ENCODE data around the gene ARHGEF28. TPM values are rescaled to one million over a fixed set of nuclear protein-coding genes. Genes with fewer than 3 reads are reported as not detected.

The ARHGEF28 gene
- total RNA-seq, 2 experiments from 2014 or later = not detected

DNA sequence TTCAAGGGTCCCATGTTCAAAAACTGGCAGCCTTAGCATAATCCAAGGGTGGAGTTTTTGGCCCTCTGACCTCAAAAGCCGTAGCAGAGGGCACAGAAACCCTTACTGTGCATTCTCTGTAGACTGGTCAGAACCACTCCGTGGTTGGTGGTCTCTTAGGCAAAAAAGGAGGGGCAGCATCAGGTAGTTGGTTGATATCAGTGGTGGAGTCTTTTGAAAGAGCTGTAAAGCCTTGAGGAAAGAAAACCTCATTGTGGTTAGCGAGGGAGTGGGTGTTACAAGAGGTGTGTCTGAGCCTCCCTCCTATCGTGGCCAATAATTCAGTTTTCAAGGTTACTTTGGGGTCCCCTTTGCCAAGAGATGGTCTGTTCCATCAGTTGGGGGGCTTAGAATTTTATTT is 40.9 kb downstream of the ARHGEF28 start:
- CTCF ChIA-PET (ENCODE audit: unreplicated experiment) = no interaction called here
- no peak overlapping the region for H2AFZ ChIP-seq (ENCODE audit: low read length)
- H3K79me2 ChIP-seq (ENCODE audit: insufficient read depth, low read depth, low read length) = no peaks in the 10 kb centered on the region
- no peaks in the 10 kb centered on the region for H3K4me1 ChIP-seq (ENCODE audit: insufficient read depth, low read length, poor library complexity, severe bottlenecking)
- H3K27ac ChIP-seq (ENCODE audit: low read depth, low read length, poor library complexity, severe bottlenecking) = no peak overlapping the region
- no peaks in the 10 kb centered on the region for H3K9me3 ChIP-seq (ENCODE audit: low read length)
- POLR2A ChIA-PET = no interaction called here
- H3K4me2 ChIP-seq (ENCODE audit: low read length) = no peak overlapping the region
- DNase-seq (ENCODE audit: low spot score) = no peak
- H4K20me1 ChIP-seq (ENCODE audit: insufficient read depth, low read length) = no peaks in the 10 kb centered on the region
- no peak for TF ChIP-seq EZH2phosphoT487 (IDR thresholded peaks at IDR 0.05; ENCODE audit: borderline replicate concordance, low read depth, low read length)
- TF ChIP-seq, protein P1, sequence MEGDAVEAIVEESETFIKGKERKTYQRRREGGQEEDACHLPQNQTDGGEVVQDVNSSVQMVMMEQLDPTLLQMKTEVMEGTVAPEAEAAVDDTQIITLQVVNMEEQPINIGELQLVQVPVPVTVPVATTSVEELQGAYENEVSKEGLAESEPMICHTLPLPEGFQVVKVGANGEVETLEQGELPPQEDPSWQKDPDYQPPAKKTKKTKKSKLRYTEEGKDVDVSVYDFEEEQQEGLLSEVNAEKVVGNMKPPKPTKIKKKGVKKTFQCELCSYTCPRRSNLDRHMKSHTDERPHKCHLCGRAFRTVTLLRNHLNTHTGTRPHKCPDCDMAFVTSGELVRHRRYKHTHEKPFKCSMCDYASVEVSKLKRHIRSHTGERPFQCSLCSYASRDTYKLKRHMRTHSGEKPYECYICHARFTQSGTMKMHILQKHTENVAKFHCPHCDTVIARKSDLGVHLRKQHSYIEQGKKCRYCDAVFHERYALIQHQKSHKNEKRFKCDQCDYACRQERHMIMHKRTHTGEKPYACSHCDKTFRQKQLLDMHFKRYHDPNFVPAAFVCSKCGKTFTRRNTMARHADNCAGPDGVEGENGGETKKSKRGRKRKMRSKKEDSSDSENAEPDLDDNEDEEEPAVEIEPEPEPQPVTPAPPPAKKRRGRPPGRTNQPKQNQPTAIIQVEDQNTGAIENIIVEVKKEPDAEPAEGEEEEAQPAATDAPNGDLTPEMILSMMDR (conservative IDR thresholded peaks at IDR 0.05; ENCODE audit: low read length) = no peak
- no peaks in the 10 kb centered on the region for H3K9me2 ChIP-seq (ENCODE audit: insufficient read depth, low read length)
- intact Hi-C loops (cut with micrococcal nuclease; ENCODE audit: unreplicated experiment) = no loop called here
- BruUV-seq (replicated peaks) = no TSS peak
- no peaks in the 10 kb centered on the region for H3K36me3 ChIP-seq (ENCODE audit: insufficient read depth, low read length)
- H3K4me3 ChIP-seq (ENCODE audit: low read depth, low read length, poor library complexity, severe bottlenecking) = no peak overlapping the region

DNA sequence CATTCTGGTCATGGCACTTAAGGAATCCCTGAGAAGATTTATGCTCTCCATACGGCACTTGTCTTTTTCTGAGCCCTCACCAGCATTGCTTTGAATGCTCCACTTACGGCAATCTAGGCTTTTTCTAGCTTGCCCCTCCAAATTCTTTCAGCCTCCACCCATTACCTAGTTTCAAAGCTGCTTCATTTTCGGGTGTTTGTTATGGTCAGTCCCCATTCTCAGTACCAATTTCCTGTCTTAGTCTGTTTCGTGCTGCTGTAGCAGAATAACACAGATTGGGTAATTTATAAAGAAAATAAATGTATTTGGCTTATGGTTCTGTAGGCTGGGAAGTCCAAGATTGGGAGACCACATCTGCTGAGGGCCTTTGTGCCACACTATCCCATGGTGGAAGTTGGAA is 42.0 kb downstream of the ARHGEF28 start:
- H3K4me2 ChIP-seq (ENCODE audit: low read length) = no peak overlapping the region
- H3K27ac ChIP-seq (ENCODE audit: low read depth, low read length, poor library complexity, severe bottlenecking) = no peak overlapping the region
- no peaks in the 10 kb centered on the region for H4K20me1 ChIP-seq (ENCODE audit: insufficient read depth, low read length)
- no peaks in the 10 kb centered on the region for H3K9me2 ChIP-seq (ENCODE audit: insufficient read depth, low read length)
- H3K36me3 ChIP-seq (ENCODE audit: insufficient read depth, low read length) = no peaks in the 10 kb centered on the region
- H3K9me3 ChIP-seq (ENCODE audit: low read length) = no peaks in the 10 kb centered on the region
- POLR2A ChIA-PET = no interaction called here
- no peak overlapping the region for H2AFZ ChIP-seq (ENCODE audit: low read length)
- no peaks in the 10 kb centered on the region for H3K79me2 ChIP-seq (ENCODE audit: insufficient read depth, low read depth, low read length)
- DNase-seq (ENCODE audit: low spot score) = no peak
- TF ChIP-seq, protein P1 (conservative IDR thresholded peaks at IDR 0.05; ENCODE audit: low read length) = no peak
- TF ChIP-seq EZH2phosphoT487 (IDR thresholded peaks at IDR 0.05; ENCODE audit: borderline replicate concordance, low read depth, low read length) = no peak
- no peaks in the 10 kb centered on the region for H3K4me1 ChIP-seq (ENCODE audit: insufficient read depth, low read length, poor library complexity, severe bottlenecking)
- no TSS peak for BruUV-seq (replicated peaks)
- H3K4me3 ChIP-seq (ENCODE audit: low read depth, low read length, poor library complexity, severe bottlenecking) = no peak overlapping the region
- CTCF ChIA-PET (ENCODE audit: unreplicated experiment) = no interaction called here
- intact Hi-C loops (cut with micrococcal nuclease; ENCODE audit: unreplicated experiment) = no loop called here

DNA sequence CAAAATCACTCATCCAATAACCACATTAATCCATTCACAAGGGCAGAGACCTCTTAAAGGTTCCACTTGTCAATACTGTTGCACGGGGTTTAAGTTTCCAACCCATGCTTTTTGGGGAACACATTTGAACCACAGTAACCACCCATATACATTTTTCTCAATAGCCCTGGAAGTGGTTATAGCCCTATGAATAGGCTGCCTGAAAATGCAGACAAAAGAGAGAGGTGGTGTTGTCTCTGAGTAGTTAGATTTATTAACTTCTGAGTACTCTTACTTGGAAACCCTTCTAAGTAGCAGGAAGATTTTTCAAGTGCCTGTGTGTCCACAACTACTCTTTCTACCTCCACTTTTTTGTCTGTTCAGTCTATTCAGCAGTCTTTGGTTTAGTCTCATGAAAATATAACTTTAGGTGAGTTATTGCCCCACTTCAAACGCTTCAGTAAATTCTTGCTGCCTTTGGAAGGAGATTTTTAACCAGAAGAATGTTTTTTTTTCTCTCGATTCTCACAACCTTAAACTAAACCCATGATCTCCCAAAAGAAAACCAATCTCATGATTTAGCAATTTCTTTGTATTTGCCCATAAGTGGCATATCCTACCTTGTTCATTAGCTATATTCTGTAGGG is 42.6 kb downstream of the ARHGEF28 start:
- no peak for DNase-seq (ENCODE audit: low spot score)
- CTCF ChIA-PET (ENCODE audit: unreplicated experiment) = no interaction called here
- H4K20me1 ChIP-seq (ENCODE audit: insufficient read depth, low read length) = no peaks in the 10 kb centered on the region
- H3K9me3 ChIP-seq (ENCODE audit: low read length) = no peaks in the 10 kb centered on the region
- intact Hi-C loops (cut with micrococcal nuclease; ENCODE audit: unreplicated experiment) = no loop called here
- no peak overlapping the region for H3K4me3 ChIP-seq (ENCODE audit: low read depth, low read length, poor library complexity, severe bottlenecking)
- H3K9me2 ChIP-seq (ENCODE audit: insufficient read depth, low read length) = no peaks in the 10 kb centered on the region
- no TSS peak for BruUV-seq (replicated peaks)
- no peak overlapping the region for H2AFZ ChIP-seq (ENCODE audit: low read length)
- no peaks in the 10 kb centered on the region for H3K36me3 ChIP-seq (ENCODE audit: insufficient read depth, low read length)
- no peak overlapping the region for H3K4me2 ChIP-seq (ENCODE audit: low read length)
- POLR2A ChIA-PET = interaction anchor here (0.6 kb wide), 1 partner anchor 458 kb away, joined by 3 read pairs; no protein-coding TSS in a partner anchor
- H3K79me2 ChIP-seq (ENCODE audit: insufficient read depth, low read depth, low read length) = no peaks in the 10 kb centered on the region
- TF ChIP-seq, protein P1 (conservative IDR thresholded peaks at IDR 0.05; ENCODE audit: low read length) = no peak
- no peak for TF ChIP-seq EZH2phosphoT487 (IDR thresholded peaks at IDR 0.05; ENCODE audit: borderline replicate concordance, low read depth, low read length)
- no peak overlapping the region for H3K27ac ChIP-seq (ENCODE audit: low read depth, low read length, poor library complexity, severe bottlenecking)
- H3K4me1 ChIP-seq (ENCODE audit: insufficient read depth, low read length, poor library complexity, severe bottlenecking) = no peaks in the 10 kb centered on the region

Measured in OCI-LY7 (cell line).